HG03159 (cell line): ENCODE data around the gene BMP7.

ENCODE experiments used
- ATAC-seq: cut with Tn5 transposase; IDR thresholded peaks from one replicate; pipeline ENCODE4 v1.9.1; 2021; ENCODE audit warnings: mild to moderate bottlenecking, moderate library complexity; ENCODE audit not compliant: unreplicated experiment

The BMP7 gene

DNA sequence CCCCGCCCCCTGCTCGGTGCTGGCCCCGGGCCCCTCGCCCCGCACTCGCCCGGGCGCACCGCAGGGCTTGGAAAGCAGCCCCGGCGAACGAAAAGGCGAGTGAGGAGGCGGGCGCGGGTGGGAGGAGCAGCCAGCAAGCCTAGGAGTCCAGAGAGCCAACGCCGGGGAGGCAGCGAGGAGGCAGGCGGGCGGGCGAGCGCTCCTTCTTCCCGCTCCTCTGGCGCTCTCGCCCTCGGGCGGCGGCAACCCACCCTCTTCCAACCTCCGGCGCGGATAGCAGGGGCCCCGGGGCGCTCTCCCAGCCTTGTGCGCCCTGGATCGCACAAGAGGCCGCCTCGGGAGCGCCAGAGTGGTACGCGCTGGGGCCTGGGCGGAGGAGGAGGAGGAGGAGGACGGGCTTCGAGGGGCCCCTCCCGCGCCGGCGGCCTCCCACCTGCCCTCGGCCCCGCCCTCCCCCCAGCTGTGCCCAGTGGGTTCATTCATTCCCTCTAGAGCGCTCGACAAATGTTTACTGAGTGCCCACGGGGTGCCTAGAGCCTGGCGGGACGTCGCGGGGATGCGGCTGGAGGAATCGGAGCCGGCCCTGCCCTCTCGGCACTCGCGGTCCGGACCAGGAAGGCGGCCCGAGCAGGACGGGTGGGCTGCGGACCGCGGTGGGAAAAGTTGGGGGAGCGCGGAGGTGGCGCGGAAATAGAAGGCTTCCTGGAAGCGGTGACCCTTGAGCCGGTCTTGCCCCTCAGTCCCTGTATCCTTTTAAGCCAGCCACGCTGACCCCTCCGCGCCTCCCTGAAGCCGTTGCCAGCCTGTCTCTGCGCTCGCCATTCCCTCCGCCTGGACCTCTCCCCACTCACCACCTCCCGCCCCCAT lies at the start of gene BMP7:
BMP7 (minus strand) TSS at position 351 of the 867 bp plus-strand sequence. CDS start 519 bp downstream, outside the sequence.
- no peak for ATAC-seq

DNA sequence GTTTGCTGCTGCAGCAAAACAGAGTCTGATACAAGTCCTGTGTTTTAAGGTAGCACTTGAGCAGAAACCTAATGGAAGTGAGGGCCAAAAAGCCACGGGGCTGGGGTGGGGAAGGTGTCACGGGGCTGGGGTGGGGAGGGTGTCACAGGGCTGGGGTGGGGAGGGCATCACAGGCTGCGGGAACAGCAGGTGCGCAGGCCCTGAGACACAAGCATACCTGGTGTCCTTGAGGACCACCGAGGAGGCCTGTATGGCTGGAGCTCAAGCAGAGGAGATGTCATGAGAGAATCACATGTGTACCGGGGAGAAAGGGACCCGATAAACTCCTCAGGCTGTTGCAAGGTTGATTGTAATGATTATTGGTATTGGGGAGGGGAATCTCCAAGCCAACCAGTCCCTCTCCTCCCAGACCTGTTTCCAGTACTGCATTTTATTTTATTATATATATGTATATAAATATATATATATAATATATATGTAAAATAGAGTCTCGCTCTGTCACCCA lies 49.6 kb upstream of the BMP7 start:
- ATAC-seq: no peak

DNA sequence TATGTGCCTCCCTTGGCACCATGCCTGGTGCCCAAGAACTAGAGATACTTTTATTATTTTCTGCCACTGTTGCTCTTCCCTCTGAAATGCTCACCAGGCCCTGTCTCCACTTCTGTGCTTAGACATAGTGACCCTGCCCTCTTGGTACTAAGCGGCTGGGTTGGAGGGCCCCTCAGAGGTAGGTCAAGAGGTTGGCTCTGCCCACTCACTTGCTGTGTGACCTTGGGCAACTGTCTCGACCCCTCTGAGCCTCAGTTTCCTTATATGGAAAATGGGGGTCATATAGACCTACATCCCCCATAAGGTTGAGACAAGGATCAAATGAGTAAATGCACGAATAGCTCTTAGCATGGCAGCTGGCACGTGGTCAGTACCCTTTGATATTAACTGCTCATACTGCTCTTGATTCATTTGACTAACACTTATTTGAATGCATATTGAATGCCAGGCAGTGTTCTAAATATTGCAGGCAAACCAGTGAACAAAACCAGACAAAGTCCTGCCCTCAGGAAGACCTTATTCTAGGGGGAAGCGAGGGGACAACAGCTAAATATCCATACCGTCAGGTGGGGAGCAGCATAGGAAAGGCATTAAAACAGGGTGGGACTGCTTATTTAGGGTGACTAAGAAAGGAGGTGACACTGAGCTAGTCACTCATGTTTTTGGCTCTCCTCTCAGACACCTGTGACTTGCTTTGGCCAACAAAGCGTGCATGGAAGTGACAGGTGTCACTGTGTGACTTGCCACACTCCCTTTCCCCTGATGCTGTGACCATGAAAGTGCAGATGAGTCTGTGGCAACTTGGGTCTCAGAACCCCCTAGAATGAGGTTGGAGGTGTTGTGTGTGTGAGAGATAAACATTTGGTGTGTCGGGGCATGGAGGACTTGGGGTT lies 48.9 kb upstream of the BMP7 start:
- no peak for ATAC-seq

GRCh38 chr20:57313951-57314350 lies 47.5 kb upstream of the BMP7 start:
- ATAC-seq: no peak

GRCh38 chr20:57313230-57313629 lies 46.8 kb upstream of the BMP7 start:
- no peak for ATAC-seq

GRCh38 chr20:57312138-57312537 lies 45.7 kb upstream of the BMP7 start:
- no peak for ATAC-seq

DNA sequence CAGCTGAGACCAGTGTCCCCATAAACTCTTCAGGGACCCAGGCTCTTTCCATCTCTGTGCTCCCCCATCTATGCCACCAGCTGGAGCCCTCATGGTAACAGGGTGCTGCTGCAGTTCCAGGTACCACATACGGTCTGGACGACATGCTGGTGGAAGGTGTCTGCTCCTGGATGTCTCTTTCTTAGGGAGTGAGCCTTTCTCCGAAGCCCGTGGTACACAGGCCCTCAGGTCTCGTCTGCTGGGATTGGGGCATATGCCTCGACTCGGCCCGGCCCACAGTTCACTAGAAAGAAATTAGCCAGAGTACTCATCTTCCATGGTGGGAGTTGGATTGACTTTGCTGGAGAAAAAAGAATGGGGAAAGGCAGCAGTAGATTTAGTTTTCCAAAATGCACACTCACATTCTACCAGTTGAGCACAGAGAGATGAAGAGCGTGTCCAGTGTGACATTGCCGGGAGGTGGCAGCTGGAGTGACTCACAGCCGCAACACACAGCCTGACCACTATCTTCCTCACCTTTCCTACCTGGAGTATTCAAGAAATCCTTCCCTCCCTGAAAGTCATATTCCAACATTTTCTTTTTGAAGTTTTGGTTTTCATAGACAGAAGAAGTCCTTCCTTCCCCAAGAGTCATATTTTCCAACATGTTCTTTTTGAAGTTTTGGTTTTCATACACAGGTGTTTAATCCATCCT lies 44.5 kb upstream of the BMP7 start:
- no peak for ATAC-seq

DNA sequence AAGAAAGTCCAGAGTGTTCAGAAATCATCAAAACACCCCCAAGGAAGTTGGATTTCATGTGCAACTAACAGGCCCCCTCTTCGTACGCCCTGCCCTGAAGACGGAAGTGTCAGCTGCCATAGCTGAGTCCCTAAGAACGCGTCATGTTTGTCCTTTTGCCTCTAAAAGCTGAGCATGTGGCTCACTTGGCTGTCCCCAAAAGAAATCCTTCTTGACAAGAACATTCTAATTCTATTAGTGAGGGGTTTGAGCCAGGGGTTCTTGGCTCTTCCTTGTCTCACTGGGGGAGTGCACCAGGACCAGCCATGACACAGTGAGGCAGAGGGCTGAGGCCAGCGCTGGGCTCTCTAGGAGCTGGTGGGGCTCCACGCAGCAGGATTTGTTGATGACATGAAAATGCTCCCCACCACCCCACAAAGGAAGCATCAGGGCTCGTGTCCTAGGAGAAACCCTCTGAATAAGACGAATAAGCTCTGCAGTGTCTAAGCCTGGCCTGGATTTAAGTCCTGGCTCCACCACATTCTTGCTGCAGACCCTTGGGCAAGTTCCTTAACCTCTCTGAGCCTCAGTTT lies 43.2 kb upstream of the BMP7 start:
- no peak for ATAC-seq

DNA sequence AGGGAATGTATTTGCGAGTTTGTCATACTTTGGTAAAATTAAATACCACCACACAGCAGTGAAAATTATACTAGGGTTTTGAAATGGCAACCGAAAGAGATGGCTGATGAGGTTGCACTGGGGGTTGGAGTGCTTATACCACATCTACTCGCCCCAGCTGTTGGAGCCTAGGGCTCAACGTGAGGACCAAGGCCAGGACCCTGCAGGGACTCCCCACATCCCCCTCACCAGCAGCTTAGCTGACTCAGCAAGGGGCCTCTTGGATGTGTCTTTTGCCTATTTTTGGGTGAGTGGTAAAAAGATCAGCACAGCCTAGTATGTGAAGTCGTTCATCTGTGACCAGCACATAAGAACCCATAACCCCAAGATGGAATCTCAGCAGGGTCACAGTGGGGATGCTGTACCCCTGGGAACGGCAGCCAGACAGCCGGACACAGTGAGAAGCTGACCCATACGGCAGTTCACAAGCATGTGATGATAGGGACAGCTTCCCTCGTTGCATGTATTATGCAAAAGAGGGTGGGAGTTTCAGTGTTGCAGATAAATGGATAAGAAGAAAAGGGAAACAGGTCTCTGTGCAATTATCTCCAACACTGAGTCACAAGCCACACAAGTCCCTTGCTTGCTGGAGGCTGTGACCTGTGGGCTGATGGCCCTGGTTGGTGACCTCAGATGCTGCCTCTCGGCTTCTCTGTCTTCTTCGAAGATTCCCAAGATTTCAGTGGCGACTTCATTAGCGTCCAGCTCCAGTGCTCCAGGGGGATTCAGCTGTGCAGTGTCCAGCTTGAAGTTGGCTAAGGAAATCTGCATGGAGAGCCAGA lies 42.2 kb upstream of the BMP7 start:
- ATAC-seq: no peak

GRCh38 chr20:57306747-57307146 lies 40.3 kb upstream of the BMP7 start:
- ATAC-seq: no peak

- ATAC-seq: no peak
These were observed 34.6 kb upstream of the BMP7 start for GRCh38 chr20:57301026-57301425.

GRCh38 chr20:57298457-57298856 lies 32.0 kb upstream of the BMP7 start:
- no peak for ATAC-seq

DNA sequence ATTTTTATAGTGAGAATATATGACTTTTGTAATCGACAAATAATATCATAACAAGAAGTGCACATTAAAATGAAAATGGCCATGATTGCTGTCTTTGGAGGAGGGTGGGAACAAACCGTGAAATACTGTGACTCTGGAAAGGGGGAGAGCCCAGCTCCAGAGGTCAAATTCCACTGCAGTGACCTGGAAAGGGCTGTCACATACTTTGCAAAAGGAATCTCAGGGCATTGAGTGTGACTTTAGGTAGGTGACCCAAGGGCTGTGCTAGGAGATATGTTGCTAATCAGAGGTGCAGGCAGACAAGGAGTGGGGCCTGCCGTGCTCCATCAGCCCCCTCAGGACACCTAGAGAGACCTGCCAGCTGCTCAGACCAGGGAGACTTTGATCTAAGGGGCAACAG lies 28.1 kb upstream of the BMP7 start:
- no peak for ATAC-seq

GRCh38 chr20:57293995-57294394 lies 27.6 kb upstream of the BMP7 start:
- ATAC-seq: no peak

- ATAC-seq: no peak
These were observed 26.2 kb upstream of the BMP7 start for GRCh38 chr20:57292611-57293010.

DNA sequence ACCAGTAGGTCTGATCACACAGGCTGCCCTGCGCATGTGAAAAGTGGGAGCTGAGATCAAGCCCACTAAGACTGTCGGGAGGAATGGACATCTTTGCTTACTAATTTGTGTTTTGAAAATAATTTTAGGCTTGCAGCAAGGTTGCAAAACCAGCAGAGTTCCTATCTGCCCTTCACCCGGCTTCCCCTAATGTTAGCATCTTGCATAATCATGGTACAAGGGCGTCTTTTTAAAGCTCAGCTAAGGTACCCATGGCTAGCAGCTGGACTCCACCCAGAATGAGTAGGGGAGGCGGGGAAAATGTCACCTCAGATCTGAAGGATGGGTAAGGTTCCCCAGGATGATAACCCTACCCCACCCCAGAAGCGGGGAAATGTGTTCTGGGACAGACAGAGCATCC lies 25.3 kb upstream of the BMP7 start:
- no peak for ATAC-seq

DNA sequence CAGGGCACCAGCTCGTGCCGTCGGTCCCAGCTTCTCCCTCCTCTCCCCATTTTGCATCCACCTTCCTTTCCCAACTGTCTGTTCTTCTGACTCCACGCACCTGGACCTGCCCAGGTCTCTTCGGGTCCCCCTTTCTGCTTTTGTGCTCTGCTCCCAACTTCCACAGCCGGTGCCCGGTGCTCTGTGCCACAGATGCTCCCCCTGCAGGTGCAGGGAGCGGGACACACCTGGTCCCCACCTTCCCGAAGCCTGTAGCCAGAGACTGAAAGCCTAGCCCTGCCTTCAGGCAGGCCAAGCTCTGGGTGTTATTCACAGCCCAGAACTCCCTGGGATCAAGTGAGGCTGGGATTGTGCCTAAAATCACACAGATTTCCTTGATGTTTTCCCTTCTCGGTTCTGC lies 24.6 kb upstream of the BMP7 start:
- no peak for ATAC-seq

DNA sequence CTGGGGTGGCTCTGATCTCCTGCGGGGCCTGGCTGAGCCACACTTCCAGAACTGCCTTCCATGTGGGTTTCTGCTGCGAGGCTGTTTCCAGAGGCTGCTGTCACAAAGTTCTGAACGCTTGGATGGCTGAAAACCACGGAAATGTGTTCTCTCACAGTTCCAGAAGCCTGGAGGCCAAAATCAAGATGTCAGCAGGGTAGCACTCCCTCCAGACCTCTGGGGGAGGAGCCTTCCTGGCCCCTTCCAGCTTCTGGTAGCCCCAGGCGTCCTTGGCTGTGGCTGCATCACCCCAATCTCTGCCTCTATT lies 23.7 kb upstream of the BMP7 start:
- ATAC-seq: no peak

DNA sequence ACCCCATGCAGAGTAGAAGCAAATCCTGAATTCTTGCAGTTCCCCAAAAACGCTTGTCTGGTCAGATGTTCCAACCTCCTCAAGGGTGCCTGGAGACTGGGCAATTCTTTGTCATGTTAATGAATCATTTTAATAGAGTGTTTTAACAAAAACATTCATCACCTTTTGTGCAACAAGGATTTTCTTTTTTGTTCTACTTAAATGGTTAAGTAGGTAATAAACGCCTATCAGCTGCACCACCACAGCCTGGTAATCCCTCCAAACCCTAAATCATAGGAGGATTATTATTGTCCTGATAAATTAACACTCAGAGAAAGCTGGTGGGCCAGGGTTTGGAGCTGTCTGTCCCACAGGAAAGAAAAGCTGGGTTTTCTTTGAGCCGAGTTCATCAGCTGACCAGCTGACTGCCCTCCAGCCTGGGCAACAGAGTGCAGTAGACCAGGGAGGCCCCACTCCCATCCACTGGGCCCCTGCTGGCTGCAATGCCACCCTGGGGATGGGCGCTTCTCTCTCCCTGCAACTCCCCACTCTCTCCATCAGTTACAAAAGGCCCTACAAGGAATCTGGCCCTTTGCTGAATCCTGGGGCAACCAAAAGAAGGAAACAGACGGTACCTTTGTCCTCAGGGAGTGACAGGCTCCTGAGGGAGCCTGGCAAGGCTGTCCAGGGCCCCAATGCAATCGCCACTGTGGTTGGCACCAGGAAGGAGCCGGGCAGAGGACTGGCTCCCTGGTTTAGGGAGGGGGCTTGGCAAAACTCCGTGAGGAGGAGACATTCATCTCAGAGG lies 23.1 kb upstream of the BMP7 start:
- no peak for ATAC-seq
